ENCODE data around the gene CCDC137. TPM values are rescaled to one million over a fixed set of nuclear protein-coding genes. Genes with fewer than 3 reads are reported as not detected.

Gene CCDC137, protein sequence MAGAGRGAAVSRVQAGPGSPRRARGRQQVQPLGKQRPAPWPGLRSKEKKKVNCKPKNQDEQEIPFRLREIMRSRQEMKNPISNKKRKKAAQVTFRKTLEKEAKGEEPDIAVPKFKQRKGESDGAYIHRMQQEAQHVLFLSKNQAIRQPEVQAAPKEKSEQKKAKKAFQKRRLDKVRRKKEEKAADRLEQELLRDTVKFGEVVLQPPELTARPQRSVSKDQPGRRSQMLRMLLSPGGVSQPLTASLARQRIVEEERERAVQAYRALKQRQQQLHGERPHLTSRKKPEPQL
- 3.7 and 6.3 TPM in 2 replicates for total RNA-seq

DNA sequence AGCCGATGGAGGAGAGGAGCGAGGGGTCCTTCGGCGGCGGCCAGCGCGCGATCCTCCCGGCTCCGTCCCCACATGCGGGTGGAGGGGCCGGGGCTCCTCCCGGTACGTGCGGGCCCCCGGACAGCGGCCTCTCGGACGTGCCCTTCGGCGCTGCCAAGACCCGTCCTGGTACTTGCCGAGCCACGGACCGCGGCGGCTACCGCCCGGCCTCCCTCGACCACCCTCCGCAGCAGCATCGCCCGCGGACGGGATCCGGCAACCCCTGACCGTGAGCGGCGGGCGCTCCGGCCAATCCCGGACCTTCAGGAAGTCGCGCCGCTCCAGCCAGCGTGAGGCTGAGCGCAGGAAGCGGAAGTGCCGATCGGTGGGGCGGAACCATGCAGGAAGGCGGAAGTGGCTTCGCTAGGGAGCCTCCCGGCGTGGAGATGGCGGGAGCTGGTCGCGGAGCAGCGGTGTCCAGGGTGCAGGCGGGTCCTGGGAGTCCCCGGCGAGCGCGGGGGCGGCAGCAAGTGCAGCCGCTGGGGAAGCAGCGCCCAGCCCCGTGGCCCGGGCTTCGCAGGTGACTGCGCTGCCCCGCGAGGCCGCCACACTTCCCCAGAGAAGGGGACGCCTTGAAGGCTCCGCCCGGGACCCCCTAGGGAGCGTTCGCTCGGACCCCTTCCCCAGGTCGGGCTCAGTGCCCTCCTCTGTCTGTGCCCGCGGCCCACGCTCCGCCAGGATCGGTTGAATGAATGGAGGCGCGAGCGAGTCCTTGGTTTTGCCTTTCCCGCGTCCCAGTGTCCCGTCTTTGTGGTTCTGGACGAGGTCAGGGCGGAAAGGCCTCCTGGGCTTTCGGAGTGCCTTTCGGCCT is at the start of gene CCDC137, which contains the start of gene OXLD1:
Gene CCDC137, plus strand, starts transcription at position 396 of the 850 bp plus-strand sequence. Its CDS starts 30 bp downstream, at position 426.
Gene OXLD1, minus strand, starts transcription at position 264 of the 850 bp plus-strand sequence. Its CDS starts 28 bp downstream, at position 236.

DNA sequence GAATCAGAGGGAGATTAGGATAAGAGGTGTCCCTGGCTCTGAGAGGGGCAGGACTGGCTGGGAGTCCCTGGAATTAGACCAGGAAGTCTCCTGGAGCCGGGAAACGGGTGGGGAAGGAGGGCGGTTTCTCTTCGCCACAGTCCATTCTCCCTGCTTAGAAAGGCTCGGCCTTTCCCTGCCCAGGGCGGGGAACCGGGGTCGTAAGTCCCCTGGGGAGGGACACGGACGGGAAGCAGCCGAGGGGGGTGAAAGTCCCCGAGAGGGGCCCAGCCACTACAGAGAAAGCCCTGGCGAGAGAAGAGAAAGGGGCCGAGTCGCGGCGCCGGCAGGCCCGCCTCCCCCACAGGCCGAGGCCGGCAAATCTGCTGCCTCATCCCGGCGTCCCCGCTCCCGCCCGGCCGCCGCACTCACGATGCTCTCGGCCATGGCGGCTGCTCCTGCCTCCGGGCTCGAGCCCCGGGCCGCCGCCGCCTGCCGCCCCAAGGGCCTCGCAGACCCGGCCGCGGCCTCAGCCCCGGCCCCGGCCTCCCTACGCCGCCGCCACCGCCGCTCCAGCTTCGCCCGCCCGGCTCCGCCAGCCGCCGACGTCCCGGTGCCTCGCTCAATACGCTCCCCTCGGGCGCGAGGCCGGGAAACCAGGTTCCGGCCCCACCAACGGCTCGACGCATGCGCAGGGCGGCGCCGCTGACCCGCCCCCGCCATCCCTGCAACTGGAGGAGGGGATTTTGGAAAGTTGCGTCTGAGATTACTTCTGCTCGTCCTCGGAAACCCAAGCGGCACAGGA is 29.8 kb upstream of the CCDC137 start, which contains the start of the genes NPLOC4 and TSPAN10:
Gene NPLOC4, minus strand, starts transcription at position 608 of the 784 bp plus-strand sequence. Its CDS starts 182 bp downstream, at position 426.
Gene TSPAN10, plus strand, starts transcription at position 692 of the 784 bp plus-strand sequence. CDS start 5,217 bp downstream, outside the sequence.

DNA sequence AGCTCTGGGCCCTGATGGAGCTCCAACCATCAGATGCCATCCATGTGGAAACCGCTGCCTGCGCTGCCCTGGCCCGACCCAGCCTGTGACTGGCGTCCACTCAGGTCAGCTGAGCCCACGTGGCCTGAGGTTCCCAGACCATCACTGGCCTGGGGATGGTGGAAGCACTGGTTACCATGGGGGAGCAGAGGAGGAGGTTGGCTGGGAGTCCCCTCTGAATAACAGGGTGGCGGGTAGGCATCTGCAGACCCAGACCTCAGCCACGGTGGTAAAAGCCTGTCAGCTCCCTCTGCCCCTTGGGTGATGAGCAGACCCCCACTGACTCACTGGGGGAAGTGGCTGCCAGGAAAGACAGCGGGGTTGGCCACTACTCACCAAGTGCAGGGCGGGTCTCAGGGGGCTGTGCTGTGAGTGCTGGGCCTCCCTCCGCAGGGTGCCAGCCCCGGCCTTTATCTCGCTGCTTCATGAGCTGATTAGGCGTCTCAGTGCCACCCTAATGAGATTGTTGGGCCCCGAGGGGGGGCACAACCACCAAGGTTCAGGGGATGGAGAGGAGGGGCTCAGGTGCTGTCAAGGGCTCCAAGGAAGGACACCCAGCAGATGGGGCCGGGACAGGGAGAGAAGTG is 10.3 kb upstream of the CCDC137 start, which contains the start of gene PDE6G:
Gene PDE6G, minus strand, starts transcription at position 425 of the 626 bp plus-strand sequence. CDS start 3,237 bp downstream, outside the sequence.

DNA sequence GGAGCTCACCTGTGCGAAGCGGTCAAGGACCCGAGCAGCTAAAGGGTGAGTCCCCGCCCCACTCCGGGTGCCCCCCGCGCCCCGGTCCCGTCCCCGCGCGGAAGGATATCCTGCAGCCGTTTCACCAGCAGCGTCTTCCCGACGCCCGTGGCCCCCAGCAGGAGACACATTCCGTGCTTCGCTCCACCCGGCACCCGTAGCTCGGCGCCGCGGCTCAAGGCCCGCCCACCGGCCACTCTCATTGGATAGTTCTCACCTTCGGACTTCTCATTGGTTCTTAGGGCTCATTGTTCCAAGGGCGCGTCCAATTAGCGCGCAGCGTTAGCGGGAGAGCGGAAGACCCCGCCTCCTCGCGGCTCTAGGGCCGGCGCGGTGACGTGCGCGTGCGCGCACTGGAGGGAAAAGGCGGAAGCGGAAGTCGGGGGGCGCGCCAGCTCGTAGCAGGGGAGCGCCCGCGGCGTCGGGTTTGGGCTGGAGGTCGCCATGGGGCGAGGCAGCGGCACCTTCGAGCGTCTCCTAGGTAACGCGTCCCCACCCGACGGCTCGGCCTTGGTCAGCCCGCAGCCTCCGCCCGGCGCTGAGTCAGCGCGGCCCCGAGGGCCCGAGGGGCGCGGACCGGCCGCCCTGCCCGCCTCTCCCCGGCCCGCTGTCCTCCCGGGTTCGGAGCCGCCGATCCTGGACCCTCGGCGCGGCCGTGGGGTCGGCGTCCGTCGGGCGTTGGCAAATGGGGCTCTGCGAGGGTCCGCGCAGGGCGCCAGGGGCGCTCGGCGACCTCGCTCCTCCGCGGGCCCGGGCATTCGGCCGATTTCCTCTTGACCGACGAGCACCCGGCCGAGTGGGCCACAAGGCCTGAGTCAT is 17.3 kb downstream of the CCDC137 start, which contains the start of the genes ARL16 and HGS:
Gene ARL16, minus strand, starts transcription at position 214 of the 858 bp plus-strand sequence. Its CDS starts 44 bp downstream, at position 170.
Gene HGS, plus strand, starts transcription at position 428 of the 858 bp plus-strand sequence. Its CDS starts 56 bp downstream, at position 484.

GRCh38 chr17:81702934-81703746 is 36.6 kb downstream of the CCDC137 start, which contains the start of gene MRPL12:
MRPL12 (plus strand) TSS chr17:81703367; CDS start chr17:81703502, 135 bp downstream.

DNA sequence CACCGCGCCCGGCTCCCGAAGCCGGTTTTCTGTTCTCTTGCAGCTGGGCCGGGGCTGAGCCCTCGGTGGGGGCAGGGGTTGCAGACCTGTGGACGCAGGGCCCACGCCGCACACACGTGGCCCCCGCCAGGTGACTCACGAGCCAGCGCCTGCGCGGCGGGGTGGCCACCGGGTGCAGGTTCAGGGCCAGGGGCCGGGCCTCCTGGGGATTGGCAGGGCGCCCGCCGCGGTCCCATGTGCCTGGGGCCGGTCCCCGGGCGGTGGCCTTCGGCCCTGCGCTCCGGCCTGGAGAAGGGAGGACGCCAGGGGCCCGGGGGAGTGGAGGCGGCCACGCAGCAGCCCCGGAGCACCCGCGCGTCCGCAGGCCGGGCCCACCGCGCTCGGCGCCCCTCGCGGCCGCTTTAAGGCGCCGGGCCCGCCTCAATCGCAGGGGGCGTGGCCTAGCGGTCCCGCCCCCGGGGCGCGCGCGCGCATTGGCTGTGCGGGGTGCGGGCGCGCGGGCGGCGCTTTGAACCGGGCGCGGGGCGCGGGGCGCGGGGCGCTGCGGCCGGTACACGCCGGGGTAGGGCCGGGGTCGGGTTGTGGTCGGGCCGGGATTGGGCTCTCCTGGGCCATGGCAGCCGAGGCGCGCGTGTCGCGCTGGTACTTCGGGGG is 45.4 kb downstream of the CCDC137 start, which contains the start of gene SLC25A10:
Gene SLC25A10, plus strand, starts transcription at position 471 of the 654 bp plus-strand sequence. Its CDS starts 143 bp downstream, at position 614.

Small RNA genes lying within 50 kb of the gene (small RNA-seq; reads per million reads assigned to genes)
- gene MIR6786, result not detected

Other genes starting within 250 kb of the CCDC137 start
- 3,259 and 11,087 TPM in 2 replicates for gene ACTG1, start 153.9 kb upstream of the CCDC137 start, total RNA-seq
- gene FSCN2, start 138.4 kb upstream of the CCDC137 start, total RNA-seq, result 1.1 and 3.5 TPM in 2 replicates
- gene FAAP100, start 114.4 kb upstream of the CCDC137 start, total RNA-seq, result 36.1 and 44.8 TPM in 2 replicates
- 59.7 and 70.8 TPM in 2 replicates for gene NPLOC4, start 29.6 kb upstream of the CCDC137 start, total RNA-seq
- gene TSPAN10, start 29.5 kb upstream of the CCDC137 start, total RNA-seq, result 2.0 and 3.9 TPM in 2 replicates
- gene PDE6G, start 10.2 kb upstream of the CCDC137 start, total RNA-seq, result 0.43 TPM in 1 of 2 replicates, not detected in the other
- gene OXLD1, start 132 bp upstream of the CCDC137 start, total RNA-seq, result 31.8 and 32.1 TPM in 2 replicates
- gene ARL16, start 17.1 kb downstream of the CCDC137 start, total RNA-seq, result 21.2 and 24.9 TPM in 2 replicates
- 86.4 and 103 TPM in 2 replicates for gene HGS, start 17.3 kb downstream of the CCDC137 start, total RNA-seq
- gene MRPL12, start 36.6 kb downstream of the CCDC137 start, total RNA-seq, result 4.7 and 11.4 TPM in 2 replicates
- gene SLC25A10, start 45.5 kb downstream of the CCDC137 start, total RNA-seq, result 9.4 and 19.5 TPM in 2 replicates
- gene GCGR, start 137.4 kb downstream of the CCDC137 start, total RNA-seq, result not detected in 2 replicates
- gene MCRIP1, start 166.6 kb downstream of the CCDC137 start, total RNA-seq, result 66.7 and 93.8 TPM in 2 replicates
- gene PPP1R27, start 168.3 kb downstream of the CCDC137 start, total RNA-seq, result not detected in 2 replicates
- gene P4HB, start 193.8 kb downstream of the CCDC137 start, total RNA-seq, result 1,203 and 2,037 TPM in 2 replicates
- gene ARHGDIA, start 204.6 kb downstream of the CCDC137 start, total RNA-seq, result 82.1 and 158 TPM in 2 replicates
- 87.2 and 113 TPM in 2 replicates for gene ALYREF, start 224.8 kb downstream of the CCDC137 start, total RNA-seq
- gene ANAPC11, start 225.0 kb downstream of the CCDC137 start, total RNA-seq, result 128 and 147 TPM in 2 replicates
- 0.33 and 0.39 TPM in 2 replicates for gene NPB, start 235.5 kb downstream of the CCDC137 start, total RNA-seq
- 22.0 and 51.3 TPM in 2 replicates for gene PCYT2, start 244.7 kb downstream of the CCDC137 start, total RNA-seq

Data from placental epithelial cell (primary cell).